Purkinje cell (primary cell): ENCODE data around the gene GPN2. TPM values are rescaled to one million over a fixed set of nuclear protein-coding genes. Genes with fewer than 3 reads are reported as not detected.

Experiments used
- polyA plus RNA-seq: library from polyadenylated mRNA; unstranded; fragments of >200 nt; fragmentation: Nextera tagmentation; gene quantifications from 2 replicates; pipeline ENCODE4 v1.2.1, GENCODE V29; 2014

The GPN2 gene
- polyA plus RNA-seq: 8.5 and 26.6 TPM in 2 replicates

DNA sequence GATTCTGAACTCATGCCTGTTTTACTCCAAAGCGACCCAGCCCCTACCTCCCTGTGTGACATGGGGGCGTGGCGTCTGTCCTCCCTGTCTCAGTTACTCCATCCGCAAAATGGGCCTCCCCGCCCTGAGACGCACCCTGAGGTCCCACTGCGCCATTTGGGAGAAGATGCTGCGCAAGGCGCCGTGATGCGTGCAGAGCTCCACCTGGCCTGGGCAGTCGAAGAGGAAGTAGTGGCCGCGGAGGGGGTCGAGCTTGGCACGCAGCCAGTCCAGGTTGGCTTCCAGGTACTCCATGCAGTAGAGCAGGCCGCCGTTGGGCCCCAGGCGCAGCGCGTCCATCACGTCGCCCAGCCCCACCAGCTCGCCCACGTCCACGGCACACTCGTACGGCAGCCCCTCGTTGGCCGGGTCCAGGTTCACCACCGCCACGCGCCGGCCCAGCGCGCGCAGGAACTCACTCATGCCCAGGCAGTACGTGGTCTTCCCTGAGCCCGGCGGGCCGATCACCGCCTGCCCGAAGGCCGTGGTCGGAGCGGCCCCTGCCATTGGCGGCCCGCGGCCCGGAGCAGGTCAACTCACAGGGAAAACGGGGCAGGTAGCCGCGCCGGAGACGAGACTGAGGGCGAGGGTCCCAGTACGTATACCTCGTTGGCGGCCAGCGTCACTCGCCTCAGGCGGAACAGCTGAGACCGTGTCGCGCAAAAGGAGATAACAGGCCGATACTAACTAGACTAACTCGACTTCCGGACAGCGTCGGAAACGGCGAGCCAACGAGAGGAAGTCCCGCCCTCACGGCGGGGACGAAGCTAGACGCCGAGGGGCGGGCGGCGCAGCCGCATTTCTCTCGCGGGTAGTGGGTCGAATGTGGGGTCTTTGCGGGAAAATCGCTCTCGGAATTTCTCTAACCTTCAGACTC lies at the start of gene GPN2:
GPN2 (minus strand) TSS at position 733 of the 916 bp plus-strand sequence; CDS start at position 546, 187 bp downstream.

DNA sequence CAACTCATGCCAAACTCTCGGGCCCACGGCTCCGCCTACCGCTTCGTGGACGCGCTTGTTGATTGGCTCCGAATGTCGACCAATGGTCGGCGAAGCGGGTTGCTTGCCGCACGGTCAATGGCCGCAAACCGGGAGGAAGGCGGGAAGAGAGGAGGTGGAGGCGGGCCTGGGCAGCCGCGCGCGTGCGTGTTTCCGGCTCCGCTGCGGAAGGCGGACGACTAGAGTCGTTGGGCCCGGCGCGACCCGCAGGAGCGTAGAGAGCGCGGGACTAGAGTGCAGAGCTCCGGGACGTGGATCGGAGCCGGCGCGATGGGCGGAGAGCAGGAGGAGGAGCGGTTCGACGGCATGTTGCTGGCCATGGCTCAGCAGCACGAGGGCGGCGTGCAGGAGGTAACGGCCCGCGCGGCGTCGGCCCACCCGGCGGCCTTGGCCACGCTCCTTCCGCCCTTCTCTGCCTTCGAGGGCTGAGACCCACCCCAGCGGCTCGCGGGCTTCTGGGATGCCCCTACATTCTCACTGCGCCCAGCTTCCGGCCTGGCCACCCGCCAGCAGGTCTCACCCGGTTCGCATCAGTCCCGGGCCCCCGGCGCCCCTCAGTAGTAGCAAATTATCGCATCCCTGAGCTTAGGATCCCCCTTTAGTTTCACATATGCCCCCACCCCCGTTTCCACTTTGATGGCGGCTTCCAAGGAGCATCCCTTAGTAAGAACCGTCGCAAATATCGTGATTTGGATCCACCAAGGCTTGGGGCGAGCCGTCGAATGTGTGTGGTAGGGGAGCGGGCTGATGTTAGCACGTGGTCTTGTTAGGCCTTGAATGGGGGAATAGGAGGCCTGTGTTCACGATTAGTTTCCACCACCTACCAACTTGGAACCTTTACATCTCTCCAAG lies 31.7 kb upstream of the GPN2 start, which contains the start of gene NUDC:
NUDC (plus strand) TSS at position 204 of the 891 bp plus-strand sequence; CDS start at position 310, 106 bp downstream.

DNA sequence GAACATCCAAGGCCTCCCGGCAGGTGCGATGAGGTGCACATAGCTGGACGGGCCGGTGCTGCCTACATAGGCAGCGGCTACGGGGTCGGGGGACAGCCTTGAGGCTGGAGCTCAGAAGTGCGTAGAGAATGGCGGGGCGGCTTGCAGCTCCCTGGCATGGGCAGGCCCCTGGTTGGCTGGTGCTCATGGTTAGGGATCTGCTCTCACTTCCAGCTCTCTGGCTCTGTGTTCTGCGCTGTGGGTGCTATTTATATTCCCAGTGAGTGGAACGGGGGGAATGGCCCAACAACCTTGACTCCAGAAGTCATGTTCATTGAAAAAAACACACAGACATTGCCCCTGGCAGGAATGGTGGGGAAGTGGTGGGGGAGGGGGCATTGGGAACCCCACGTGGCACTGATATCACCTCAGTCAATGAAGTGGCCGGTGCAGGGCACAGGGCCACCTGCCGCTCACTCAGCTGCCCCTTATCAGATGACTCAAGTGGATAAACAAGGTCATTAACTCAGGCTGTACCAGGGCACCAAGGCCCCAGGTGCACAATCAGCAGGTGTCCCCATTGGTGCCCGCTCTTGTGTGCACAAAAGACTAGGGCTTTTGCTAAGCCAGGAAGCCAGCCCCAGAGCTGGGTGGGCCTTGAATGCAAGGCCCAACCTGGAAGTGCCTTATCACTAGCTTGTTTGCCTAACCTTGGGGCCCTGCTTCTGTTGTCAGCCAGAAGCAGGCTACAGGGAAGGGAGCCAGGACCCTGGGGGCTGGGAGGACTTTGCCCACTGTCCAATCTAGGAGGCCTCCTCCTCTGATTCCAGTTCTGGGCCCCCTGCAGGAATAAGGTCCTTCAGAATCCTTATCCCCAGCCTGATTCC lies 23.9 kb upstream of the GPN2 start, which contains the start of gene NR0B2:
NR0B2 (minus strand) TSS at position 222 of the 866 bp plus-strand sequence; CDS start at position 187, 35 bp downstream.

DNA sequence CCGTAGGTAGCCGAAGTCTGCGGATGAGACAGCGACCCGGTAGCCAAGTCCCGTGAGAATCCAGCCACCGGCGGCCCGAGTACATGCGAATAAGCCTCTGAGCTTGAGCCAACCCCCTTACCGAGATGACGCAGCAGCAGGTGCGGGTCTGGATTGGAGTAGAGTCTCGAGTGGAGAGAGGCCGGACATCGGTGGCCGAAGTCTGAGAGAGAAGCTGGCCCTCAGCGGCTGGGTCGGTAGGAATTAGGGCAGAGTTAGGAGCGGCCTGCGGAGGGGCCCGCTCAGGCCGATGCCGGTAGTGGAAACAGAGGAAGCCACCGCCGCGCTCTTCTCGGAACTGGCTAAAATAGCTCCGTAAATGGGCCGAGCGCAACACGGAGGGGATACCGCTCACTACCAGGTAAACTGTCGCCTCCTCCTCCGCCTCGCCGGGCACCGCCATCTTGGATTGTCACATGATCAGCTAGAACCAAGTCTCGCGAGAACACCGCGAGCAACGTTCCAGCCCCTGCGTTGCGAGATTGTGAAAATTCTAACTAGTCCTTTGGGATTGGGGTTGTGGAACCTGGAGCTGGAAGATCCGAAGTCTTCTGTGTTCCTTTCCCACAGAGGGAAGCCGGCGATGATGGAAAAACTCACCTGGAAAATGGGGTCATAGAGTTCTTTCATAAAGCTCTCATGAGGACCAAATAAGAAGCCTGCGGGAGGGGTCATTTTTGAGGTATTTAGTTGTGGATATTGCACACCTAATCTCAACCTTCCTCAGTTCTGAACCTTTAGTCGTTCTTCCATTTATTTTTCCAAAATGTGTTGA lies 10.1 kb upstream of the GPN2 start, which contains the start of gene GPATCH3:
GPATCH3 (minus strand) TSS at position 467 of the 814 bp plus-strand sequence; CDS start at position 442, 25 bp downstream.

DNA sequence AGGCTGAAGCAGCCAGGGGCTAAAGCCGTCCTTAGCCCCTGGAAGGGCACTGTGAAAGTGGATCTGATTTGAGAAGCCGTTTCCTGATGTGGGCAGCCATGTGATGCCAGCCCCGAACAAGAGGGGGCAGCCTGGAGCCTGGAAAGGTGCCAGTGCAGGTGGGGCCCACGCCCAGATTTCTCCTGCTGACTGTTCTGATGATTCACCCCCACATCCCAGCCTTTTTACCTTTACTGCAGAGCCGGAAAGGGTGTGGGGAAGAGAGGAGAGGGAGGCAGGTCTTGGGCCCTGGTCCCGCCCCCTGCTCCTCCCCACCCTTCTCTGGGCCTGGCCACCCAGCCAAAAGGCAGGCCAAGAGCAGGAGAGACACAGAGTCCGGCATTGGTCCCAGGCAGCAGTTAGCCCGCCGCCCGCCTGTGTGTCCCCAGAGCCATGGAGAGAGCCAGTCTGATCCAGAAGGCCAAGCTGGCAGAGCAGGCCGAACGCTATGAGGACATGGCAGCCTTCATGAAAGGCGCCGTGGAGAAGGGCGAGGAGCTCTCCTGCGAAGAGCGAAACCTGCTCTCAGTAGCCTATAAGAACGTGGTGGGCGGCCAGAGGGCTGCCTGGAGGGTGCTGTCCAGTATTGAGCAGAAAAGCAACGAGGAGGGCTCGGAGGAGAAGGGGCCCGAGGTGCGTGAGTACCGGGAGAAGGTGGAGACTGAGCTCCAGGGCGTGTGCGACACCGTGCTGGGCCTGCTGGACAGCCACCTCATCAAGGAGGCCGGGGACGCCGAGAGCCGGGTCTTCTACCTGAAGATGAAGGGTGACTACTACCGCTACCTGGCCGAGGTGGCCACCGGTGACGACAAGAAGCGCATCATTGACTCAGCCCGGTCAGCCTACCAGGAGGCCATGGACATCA lies 27.1 kb downstream of the GPN2 start, which contains the start of gene SFN:
SFN (plus strand) TSS at position 369 of the 904 bp plus-strand sequence; CDS start at position 433, 64 bp downstream.

DNA sequence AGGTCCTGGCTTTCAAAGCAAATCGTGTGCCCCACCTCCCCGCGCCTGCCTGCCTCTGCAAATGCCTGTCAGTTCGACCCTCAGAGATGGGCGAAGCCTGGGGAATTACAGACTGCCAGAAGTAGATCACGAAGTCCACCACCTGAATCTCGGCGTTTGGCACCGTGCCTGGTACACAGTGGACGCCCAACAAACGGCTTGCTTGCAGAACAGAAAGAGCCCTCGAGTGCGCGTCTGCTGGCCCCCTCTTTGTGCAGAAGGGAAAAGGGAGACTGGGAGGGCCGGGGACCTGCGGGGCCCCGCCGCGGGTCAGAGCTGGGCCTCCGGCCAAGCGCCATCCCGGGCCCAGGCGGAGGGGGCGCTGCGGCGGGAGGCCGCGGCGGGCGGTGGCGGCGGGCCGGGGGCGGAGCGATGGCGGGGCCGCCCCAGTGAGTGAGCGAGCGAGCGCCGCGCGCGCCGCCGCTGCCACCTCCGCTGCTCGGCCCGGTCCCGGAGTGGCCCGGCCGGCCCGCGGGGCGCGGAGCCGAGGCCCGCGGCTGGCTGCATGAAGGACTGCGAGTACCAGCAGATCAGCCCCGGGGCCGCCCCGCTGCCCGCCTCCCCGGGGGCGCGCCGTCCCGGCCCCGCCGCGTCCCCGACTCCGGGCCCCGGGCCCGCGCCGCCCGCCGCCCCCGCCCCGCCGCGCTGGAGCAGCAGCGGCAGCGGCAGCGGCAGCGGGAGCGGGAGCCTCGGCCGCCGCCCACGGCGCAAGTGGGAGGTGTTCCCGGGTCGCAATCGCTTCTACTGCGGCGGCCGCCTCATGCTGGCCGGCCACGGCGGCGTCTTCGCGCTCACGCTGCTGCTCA lies 63.6 kb downstream of the GPN2 start, which contains the start of gene ZDHHC18:
ZDHHC18 (plus strand) TSS at position 428 of the 845 bp plus-strand sequence; CDS start at position 545, 117 bp downstream.

Other genes with a start within 250 kb of the GPN2 start
- 11.6 and 16.0 TPM in 2 replicates for gene ARID1A, start 194.3 kb downstream of the GPN2 start, polyA plus RNA-seq
- 9.5 and 11.1 TPM in 2 replicates for gene PIGV, start 102.3 kb downstream of the GPN2 start, polyA plus RNA-seq
- 6.6 and 9.3 TPM in 2 replicates for gene ZDHHC18, start 63.6 kb downstream of the GPN2 start, polyA plus RNA-seq
- not detected in 2 replicates for gene SFN, start 27.1 kb downstream of the GPN2 start, polyA plus RNA-seq
- gene GPATCH3, start 10.2 kb upstream of the GPN2 start, polyA plus RNA-seq: 0.83 and 1.6 TPM in 2 replicates
- gene NR0B2, start 23.7 kb upstream of the GPN2 start, polyA plus RNA-seq: not detected in 2 replicates
- 23.6 and 26.5 TPM in 2 replicates for gene NUDC, start 31.5 kb upstream of the GPN2 start, polyA plus RNA-seq
- gene KDF1, start 70.2 kb upstream of the GPN2 start, polyA plus RNA-seq: not detected in 2 replicates
- 9.7 and 14.0 TPM in 2 replicates for gene TRNP1, start 103.4 kb upstream of the GPN2 start, polyA plus RNA-seq
- 0.20 TPM in 1 of 2 replicates, not detected in the other for gene TENT5B, start 122.6 kb upstream of the GPN2 start, polyA plus RNA-seq